Astrocyte of the cerebellum (primary cell): ENCODE results near the gene MARF1.

Source experiments
- DNase-seq: peaks from one replicate; pipeline ENCODE4 v3.0.0-alpha.2; 2011; ENCODE audit warnings: low read depth
- H3K4me3 ChIP-seq: 2 replicates; pipeline ENCODE4 v1.5.1; 2011; ENCODE audit warnings: mild to moderate bottlenecking, low read depth, low read length, moderate library complexity
- in situ Hi-C: cut with HindIII; loops from 2 replicates; pipeline ENCODE4 v1.10.0; 2017; ENCODE audit warnings: low sequenced_read_pairs
- TF ChIP-seq, protein P1 (sequence below): IDR thresholded peaks from 2 replicates; pipeline ENCODE4 v1.5.1; 2012; ENCODE audit warnings: low read length, low read depth, moderate library complexity, mild to moderate bottlenecking; ENCODE audit errors: missing control alignments

The MARF1 gene

DNA sequence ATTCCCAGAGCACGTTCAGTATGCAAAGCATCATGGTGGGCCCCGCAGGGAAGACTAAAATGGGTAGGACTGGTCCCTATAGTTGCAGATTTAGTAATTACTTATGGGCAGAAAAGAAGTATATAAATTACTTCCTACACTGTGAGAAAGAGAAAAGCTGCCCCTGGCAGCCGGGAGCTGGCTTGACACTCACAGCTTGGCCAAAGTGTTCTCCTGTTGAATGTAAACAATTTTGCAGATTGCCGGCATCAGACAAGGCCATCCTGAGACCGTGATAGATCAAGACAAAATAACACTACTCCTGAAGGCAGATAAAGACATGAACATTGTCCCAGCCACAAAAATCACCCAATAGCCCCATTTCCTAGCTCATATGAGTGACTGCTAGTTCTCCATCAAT lies 98.5 kb downstream of the MARF1 start:
- in situ Hi-C loops: no loop called here
- H3K4me3 ChIP-seq: no peak overlapping the region
- TF ChIP-seq, protein P1, sequence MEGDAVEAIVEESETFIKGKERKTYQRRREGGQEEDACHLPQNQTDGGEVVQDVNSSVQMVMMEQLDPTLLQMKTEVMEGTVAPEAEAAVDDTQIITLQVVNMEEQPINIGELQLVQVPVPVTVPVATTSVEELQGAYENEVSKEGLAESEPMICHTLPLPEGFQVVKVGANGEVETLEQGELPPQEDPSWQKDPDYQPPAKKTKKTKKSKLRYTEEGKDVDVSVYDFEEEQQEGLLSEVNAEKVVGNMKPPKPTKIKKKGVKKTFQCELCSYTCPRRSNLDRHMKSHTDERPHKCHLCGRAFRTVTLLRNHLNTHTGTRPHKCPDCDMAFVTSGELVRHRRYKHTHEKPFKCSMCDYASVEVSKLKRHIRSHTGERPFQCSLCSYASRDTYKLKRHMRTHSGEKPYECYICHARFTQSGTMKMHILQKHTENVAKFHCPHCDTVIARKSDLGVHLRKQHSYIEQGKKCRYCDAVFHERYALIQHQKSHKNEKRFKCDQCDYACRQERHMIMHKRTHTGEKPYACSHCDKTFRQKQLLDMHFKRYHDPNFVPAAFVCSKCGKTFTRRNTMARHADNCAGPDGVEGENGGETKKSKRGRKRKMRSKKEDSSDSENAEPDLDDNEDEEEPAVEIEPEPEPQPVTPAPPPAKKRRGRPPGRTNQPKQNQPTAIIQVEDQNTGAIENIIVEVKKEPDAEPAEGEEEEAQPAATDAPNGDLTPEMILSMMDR: no peak
- DNase-seq: no peak
